HG02973 (cell line): Measurements from ENCODE around the gene SSBP2.
"Not testable (repeated sequence)": the region's sequence is repeated elsewhere in the genome, so short reads cannot be mapped to it uniquely, and the experiment has no call there.

Source experiments
- ATAC-seq: cut with Tn5 transposase; IDR thresholded peaks from one replicate; pipeline ENCODE4 v1.9.1; 2021; ENCODE audit warnings: moderate library complexity; ENCODE audit not compliant: unreplicated experiment

SSBP2 gene

DNA sequence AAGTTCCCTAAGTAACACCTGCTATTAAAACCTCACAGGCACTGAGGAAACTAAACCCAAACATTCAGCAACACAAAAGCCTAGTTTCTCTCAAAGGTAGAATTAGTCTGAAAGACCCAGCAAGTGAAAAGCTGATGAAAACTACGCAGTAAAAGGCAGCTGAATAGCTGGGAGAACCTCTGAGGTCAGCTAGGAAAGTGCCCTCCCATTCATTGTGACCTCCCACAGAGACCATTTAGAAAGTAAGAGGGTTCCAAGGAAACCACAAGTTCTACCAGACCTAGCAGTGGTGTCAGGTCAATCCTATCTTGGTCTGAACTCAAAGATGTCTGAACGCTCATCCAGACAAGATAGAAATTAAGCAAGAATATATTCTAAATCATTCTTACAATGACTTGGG lies 144.7 kb downstream of the SSBP2 start:
- no peak for ATAC-seq

DNA sequence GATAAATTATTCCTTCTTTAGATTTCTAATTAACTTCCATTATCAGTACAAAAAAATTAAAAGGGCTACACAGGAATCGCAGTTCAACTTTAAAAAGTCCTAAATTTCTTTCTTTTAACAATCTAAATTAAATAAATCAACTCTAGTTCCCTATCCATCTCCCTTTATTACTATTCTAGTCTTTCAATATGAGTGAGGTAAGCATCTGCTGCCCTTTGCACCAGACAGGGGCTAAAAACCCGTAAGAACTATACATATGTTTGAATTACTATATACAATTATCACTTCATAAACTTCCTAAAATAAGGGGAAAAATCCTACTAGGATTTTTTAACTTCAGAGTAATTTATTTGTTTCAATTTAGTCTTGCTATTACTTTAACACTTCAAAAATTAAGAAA lies 145.6 kb downstream of the SSBP2 start:
- ATAC-seq: no peak

DNA sequence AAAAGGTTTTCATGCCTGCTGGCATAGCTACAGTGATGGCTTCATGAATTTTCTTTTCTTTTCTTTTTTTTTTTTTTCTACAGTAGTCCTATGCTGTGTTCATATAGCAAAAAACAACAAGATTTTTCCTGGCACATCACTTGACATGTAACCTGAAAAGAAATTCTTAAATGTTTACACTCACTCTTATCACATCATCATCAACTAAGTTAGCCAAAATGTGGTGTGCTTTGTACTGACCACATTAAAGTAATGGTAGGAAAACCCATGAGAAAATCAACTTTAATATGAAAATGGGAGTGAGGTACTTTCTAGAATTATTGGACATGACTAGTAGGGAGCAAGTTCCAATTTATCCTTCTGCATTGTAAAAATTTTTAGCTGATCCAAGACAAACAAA lies 146.7 kb downstream of the SSBP2 start:
- no peak for ATAC-seq

DNA sequence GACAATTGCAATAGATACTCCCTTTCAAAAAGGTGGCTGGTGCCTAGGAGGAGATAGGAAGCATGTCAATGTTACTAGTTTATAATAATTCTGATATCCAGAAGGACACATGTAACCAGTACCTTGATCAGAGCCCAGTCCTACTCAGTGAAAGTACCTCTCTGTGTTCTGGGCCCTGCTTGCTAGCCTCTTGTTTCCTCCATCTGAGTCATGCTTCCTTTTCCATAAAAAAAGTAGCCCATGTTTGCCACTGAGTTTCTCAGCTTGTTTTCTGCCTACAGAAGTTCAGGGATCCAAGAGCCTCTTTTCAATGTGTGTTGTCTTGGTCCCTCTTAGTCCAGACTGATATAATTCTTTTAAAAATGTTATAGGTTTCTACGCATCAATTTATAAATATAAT lies 149.0 kb downstream of the SSBP2 start:
- no peak for ATAC-seq

DNA sequence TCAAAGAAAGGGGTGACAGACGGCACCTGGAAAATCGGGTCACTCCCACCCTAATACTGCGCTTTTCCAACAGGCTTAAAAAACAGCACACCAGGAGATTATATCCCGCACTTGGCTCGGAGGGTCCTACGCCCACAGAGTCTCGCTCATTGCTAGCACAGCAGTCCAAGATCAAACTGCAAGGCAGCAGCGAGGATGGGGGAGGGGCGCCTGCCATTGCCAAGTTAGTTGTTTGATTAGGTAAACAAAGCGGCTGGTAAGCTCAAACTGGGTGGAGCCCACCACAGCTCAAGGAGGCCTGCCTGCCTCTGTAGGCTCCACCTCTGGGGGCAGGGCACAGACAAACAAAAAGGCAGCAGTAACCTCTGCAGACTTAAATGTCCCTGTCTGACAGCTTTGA lies 158.8 kb downstream of the SSBP2 start:
- ATAC-seq: not testable (repeated sequence)

DNA sequence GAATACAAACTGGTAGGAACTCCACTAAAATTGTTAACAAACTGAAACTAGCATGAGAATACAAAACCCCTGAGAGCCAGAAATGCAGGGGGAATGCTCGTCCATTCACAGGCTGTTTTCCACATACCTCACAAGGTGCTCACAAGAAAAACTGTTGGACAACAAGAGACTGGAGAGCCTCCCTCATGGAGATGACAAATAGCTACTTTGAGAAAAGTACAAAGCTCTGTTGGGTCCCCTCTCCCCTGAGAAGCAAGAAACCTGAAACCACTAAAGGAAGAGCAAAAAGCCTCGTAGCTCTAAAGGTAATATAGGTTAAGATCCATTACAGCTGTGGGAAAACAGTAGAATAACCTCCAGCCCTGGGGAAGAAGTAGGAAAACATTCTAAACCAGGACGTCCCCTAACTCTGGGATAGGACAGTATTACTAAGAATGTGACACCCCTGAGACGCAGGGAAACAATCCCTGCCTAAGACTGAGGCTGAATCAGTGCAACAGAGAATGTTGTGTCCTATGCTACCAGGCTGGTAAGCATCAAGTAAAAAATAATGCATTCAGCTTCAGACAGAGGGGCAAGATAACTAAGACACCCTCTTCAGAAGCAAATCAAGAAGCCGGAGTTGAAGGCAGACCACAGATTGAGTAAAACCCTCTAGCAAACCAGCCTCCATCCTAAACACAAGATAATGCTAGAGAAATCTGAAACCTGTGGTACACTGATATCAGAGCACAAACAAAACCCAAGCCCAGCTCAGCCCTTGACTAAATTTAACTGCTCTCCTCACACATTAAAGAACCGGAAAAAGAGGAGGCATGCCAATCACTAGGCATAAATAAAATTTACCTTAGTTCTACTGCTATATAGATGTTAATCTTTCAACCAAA lies 160.2 kb downstream of the SSBP2 start:
- no peak for ATAC-seq

DNA sequence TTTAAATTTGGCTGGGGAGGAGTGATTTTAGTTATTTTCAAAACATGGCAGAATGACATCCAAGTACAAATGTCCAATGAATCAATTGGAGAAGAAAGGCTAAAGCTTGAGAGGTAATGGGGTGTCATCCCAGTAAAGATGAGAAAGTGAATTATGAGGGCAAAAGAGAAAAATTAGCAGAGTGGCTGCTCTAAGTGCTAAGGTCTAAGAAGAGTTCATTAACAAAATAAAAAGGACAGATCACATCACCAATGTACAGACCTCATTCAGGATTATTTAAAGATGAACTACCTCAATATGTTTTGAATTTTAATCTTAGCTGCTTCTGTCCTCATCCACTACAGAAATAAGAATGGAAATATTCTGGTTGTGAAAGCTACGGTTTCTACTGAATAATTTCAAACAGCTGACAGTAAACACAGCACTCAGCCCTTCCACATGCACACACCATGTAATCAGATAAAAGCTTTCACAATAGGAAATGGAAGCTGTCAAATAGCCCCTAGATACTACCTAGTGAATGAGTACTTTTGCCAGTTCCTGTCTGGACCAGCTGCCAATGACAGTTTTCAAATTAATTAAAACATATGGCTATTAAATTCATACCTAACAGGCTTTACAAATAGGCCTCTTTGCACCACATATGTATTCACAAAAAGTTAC lies 171.5 kb downstream of the SSBP2 start:
- ATAC-seq: peak; percentile 94

DNA sequence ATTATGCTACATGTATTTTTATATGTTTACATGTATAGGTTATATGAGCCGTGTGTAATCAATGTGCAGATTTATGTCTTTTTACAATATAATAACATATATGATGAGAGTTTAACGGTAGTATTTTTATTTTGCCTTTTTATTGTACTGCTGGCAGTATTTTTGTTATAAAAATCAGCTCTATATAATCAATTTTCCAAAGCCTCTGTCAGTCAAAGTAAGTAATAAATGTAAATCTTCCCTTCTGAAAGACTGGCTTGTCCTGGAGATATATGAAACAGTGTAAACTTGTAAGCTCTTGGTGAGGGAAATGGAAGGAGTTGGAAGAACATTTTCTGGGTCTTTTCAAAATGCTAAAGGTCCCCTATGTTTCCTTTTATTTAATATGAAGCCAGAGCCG lies 173.8 kb downstream of the SSBP2 start:
- ATAC-seq: no peak

DNA sequence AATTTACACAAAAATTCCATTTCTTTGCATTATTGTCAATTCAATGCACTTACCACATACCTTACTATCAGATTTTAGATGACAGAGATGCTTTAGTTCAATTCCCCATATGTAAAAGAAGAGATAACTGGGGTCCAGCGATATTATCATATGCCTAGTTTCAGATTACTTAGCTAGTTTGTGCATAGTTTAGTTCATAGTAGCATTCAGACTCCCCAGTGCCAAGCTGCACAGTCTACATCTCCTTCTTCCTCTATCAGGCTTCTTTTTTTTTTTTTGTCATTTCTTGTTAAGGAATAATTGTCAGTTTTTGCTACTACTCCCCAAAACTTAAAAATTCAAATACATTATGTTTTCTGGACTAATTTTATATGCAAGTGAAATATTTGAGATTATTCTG lies 175.0 kb downstream of the SSBP2 start:
- no peak for ATAC-seq

DNA sequence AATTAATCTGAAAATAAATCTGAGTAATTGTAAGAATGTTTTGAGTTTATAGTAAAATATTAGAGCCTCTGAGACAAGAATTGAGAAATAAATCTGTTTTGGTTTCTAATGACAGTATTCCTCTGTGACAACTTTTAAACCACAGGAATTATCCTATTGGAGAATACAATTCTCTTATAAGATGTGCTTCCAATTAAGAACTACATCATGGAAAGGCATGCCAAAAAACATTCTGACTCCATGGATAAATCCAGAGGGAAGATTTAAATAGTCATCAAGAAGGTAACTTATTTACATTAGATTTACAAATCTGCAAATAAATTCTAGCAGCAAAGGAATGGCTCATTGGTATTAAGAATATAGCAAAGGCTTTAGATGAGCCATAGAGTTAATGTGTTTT lies 178.7 kb downstream of the SSBP2 start:
- ATAC-seq: no peak

DNA sequence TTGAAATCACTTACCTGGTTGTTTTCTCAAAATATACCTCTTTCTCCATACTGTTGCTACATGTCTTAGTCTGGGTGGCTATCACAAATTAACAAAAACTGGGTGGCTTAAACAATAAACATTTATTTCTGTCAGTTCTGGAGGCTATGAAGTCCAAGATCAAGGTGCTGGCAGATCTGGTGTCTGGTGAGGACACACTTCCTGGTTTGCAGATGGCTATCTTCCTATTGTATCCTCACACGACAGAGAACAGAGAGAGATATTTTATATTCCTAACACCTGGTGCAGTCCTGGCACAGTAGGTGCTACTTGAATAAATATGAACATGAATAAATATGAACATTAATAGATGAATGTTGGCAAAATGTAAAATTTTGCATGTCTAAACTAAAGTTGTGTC lies 192.7 kb downstream of the SSBP2 start:
- no peak for ATAC-seq

DNA sequence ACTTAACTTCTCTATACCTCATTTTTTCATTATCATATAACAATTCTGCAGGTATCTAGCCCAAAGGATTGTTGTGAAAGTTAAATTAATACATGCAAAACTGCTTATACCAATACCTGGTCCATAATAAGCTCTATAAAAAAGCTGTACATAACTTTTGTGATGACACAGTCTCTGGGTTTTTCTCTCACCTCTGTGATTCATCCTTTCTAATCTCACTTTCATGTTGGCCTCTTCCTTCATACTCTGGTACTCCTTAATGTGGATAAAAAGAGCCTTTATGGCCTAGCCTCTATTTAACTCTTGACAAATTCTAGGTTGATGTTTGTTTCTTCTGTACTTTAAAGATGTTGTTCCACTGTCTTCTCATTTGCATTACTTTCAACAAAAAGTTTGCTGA lies 194.1 kb downstream of the SSBP2 start:
- no peak for ATAC-seq

DNA sequence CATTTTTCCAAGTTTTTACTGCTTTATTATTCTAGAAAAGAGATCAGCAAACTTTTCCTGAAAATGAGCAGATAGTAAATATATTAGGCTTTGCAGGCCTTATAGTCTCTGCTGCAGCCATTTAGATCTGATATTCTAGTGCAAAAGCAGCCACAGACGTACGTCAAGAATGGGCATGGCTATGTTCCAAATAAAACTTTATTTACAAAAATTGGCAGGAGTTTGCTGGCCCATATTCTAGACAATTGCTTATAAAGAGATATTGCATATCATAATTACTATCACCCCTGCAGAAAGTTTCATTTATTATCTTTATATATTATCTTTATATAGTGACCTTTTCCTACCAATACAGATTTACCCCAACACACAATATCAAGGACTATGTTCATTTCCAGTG lies 195.0 kb downstream of the SSBP2 start:
- no peak for ATAC-seq

DNA sequence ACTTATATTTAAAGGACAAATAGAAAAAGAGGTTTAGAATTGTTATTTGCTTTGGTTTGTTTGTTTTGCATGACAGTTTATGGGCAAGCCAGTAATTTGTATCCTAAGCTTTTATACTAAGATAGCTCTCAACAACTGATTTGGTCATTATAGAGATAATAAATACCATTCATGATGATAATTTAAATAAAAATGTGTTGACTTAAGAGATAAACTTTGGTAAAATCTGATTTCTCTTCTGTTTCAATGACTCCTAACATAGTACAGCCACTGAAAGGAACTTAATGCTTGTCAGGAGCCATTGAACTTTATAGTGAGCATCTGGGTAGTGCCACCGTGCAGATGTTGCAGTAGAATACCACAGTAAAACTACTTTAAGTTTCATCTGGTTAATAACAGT lies 196.2 kb downstream of the SSBP2 start:
- no peak for ATAC-seq

DNA sequence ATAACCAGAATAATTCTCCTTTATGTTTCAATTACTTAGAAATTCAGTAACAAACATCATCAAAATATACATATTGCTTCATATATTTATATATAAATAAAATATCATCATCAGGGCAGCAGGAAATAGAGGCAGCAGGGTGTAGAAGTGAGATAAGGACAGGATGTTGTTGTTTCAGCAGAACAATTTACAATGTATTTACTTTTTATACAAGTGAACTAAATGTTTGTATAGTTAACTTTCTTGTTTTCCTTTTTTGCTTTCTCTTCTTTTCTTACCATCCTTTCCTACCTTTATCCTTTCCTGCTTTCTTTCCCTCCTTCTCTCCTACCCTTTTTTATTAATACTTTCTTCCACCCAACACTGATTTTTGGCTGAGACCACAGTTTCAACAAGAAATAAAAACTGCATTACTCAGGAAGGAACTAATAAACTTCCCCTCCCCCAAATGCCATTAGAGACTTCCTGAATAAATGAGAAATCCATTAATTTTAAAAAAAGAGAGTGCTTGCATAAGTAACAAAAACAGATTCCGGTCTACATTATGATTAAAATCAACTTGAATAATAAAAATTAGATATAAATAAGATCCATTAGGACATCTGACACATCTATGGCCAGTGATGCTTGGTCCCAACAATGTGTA lies 197.2 kb downstream of the SSBP2 start:
- ATAC-seq: no peak

DNA sequence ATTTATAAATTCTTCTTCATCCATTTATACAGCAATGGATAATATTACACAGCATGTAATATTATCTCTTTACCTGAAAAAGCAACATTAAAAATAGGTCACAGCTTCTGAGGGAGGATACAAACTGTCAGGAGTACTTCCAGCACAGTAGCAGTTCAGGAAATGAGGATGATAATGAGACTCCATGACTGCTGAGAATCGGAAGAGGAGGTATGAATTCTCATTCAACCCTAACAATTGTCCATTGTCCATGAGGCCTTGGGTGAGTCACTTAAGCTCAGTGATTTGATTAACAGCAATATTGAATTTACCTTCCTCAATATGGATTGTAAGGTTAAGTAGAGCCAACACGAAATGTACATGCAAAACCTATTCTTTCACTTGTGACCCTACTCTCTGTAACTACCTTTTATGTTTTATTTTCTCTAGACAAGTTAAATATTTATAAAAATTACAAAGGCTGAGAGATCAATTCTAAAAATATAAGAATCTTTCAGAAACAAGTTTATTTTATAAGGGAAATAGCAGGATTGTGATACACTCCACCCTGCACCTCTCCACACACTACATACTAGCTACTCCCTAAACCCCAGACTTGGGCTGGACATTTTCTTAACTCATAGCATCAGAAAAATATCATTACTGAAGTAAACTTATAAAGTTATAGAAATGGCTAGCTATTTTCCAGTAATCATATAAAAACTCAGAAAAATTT lies 197.9 kb downstream of the SSBP2 start:
- ATAC-seq: no peak

DNA sequence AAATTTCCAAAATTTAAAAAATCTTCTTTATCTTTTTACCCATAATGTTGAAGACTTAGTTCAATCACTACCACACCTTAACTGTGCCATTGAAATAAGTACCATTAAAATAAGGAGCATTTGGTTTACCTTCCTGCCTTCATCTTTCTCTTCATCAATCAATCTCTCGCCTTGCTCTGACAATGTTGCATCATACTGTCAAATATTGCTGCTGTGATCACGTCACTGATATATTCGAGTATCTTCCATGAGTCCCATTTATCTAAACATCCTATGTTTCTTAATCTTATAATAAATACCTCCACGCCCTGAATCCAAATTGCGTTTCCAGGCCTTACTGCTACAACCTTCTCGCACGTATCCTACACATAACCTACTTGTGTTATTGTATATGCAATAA lies 201.8 kb downstream of the SSBP2 start:
- ATAC-seq: no peak

DNA sequence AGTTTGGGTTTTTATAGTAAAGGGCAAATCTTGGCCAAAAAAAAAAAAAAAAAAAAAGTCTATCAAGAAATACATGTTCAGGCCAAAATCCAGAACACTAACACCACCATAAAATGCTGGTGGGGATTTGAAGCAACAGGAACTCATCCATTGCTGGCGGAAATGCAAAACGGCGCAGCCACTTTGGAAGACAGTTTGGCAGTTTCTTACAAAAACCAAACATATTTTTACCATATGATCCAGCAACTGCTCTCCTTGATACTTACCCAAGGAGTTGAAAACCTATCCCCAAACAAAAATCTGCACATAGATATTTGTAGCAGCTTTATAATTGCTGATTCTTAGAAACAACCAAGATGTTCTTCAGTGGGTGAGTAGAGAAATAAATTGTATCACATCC lies 203.9 kb downstream of the SSBP2 start:
- no peak for ATAC-seq

DNA sequence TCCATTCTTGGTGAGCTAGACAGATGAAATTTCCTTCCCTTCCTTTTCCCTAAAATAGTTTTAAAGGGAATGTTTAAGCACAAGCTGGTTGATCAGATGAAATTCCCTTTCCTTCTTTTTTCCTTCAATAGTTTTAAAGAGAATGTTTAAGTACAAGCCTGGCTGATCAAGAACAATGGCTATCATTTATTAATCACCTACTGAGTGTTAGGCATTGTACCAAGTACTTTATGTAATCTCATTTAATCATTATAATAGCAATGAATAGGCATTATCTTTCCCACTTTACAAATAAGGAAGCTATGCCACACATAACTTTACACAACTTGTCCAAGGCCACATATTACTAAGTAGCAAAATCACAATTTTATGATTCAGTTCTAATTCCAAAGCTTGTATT lies 205.0 kb downstream of the SSBP2 start:
- ATAC-seq: no peak

DNA sequence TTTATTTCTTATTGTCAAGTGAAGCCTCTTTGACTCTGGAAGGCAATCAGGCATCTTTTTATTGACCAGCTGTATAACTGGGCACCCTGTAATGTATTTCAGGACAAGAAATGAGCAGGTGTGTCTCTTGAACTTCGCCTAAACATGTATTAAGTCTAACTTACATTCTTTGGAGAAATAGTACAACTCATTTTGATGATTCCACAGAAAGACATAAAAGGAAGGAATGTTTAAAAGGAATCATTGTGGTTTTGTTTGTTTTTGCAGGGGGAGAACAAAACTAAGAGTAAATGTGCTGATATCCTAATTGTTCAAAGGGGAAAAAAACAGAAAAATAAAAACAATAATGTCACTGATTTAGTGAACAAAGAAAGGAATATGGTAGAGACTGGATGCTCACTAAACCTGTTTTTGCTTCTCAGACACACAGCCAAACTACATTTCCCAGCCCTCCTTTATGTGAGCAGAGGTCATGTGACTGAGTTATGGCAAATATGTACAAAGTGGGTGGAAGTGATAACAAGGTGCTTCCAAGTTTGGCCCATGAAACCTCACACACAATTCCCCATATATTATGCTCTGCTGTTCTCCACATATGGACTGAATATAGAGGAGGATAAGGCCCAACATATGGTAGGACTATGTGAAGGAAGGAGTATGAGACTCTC lies 206.4 kb downstream of the SSBP2 start:
- ATAC-seq: no peak

DNA sequence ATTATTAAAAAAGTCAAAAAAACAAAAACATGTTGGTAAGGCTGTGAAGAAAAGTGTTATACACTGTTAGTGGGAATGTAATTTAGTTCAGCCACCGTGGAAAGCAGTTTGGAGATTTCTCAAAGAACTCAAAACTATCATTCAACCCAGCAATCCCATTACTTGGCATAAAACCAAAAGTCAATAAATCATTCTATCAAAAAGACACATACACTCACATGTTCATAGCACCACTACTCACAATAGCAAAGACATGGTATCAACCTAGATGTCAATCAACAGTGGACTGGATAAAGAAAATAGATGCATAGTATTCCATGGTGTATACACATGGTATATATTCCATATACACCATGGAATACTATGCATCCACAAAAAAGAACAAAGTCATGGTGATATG lies 208.7 kb downstream of the SSBP2 start:
- ATAC-seq: no peak
